ENCODE data around the gene DOCK7.

DNA sequence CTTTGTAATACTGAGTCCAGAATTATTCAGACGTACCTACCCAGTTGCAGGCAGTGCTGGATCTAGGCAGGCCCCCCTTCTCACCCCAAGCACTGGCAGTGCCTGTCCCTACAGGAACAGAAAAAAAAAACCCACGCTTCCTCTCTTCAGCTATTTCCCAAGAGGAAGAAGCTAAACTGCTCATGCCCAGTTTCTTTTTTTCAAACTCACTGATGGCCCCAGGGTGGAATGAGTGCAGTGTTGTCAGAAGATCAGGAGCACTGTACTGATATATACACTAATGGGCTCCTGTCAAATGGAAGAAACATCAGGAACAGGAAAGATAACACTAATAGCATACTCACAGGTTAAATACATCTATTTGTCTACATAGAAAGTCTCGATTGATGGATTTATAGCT is 28.2 kb upstream of the DOCK7 start:
- TF ChIP-seq, protein P1, sequence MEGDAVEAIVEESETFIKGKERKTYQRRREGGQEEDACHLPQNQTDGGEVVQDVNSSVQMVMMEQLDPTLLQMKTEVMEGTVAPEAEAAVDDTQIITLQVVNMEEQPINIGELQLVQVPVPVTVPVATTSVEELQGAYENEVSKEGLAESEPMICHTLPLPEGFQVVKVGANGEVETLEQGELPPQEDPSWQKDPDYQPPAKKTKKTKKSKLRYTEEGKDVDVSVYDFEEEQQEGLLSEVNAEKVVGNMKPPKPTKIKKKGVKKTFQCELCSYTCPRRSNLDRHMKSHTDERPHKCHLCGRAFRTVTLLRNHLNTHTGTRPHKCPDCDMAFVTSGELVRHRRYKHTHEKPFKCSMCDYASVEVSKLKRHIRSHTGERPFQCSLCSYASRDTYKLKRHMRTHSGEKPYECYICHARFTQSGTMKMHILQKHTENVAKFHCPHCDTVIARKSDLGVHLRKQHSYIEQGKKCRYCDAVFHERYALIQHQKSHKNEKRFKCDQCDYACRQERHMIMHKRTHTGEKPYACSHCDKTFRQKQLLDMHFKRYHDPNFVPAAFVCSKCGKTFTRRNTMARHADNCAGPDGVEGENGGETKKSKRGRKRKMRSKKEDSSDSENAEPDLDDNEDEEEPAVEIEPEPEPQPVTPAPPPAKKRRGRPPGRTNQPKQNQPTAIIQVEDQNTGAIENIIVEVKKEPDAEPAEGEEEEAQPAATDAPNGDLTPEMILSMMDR (IDR thresholded peaks at IDR 0.05; ENCODE audit: low read depth, low read length, poor library complexity, severe bottlenecking), result no peak
- TF ChIP-seq EZH2phosphoT487 (IDR thresholded peaks at IDR 0.05; ENCODE audit: borderline replicate concordance, low read length), result no peak

Data from DOHH2 (cell line).